ENCODE measurements around the gene ADCY9.

- TF ChIP-seq POLR2A (IDR thresholded peaks at IDR 0.05): no peak
- no peak for TF ChIP-seq CTCF (IDR thresholded peaks at IDR 0.05)
Measured at GRCh38 chr16:4109250-4109736, 6.9 kb downstream of the ADCY9 start.
